HepG2 (cell line): ENCODE results near the gene ZNF829. TPM values are rescaled to one million over a fixed set of nuclear protein-coding genes. Genes with fewer than 3 reads are reported as not detected.
A peak's percentile ranks its signal among the peaks of the same experiment; 100 is the strongest.

Source experiments
- GABPB1 ChIP-seq: IDR thresholded peaks from 2 replicates; pipeline ENCODE4 v1.6.1; 2016; ENCODE audit warnings: mild to moderate bottlenecking, missing genetic modification reagents, moderate library complexity, missing compliant biosample characterization
- HIC2 ChIP-seq: sonication (generic); formaldehyde crosslinking; IDR thresholded peaks from 2 replicates; pipeline ENCODE4 v1.9.0; 2022; ENCODE audit warnings: low read depth, missing genetic modification reagents
- NFYC ChIP-seq: IDR thresholded peaks from 2 replicates; pipeline ENCODE4 v1.6.1; 2016; ENCODE audit warnings: missing genetic modification reagents, missing compliant biosample characterization
- RFXANK ChIP-seq: IDR thresholded peaks from 2 replicates; pipeline ENCODE4 v1.6.1; 2016
- SALL2 ChIP-seq: sonication (generic); formaldehyde crosslinking; IDR thresholded peaks from 2 replicates; pipeline ENCODE4 v1.8.1; 2023; ENCODE audit warnings: mild to moderate bottlenecking, missing genetic modification reagents, inconsistent platforms
- SNRNP70 ChIP-seq: fragments of 200-400 bp; formaldehyde crosslinking; IDR thresholded peaks from 2 replicates; pipeline ENCODE4 v1.6.1; 2017; ENCODE audit warnings: mild to moderate bottlenecking, low read depth, low read length, moderate library complexity
- TAF15 ChIP-seq: fragments of 200-400 bp; formaldehyde crosslinking; IDR thresholded peaks from one replicate; pipeline ENCODE4 v1.6.1; 2018; ENCODE audit warnings: mild to moderate bottlenecking, low read depth, low read length; ENCODE audit not compliant: poor library complexity, severe bottlenecking
- TCF7L2 ChIP-seq: IDR thresholded peaks from 2 replicates; pipeline ENCODE4 v1.6.1; 2011; ENCODE audit warnings: mild to moderate bottlenecking, low read depth, low read length, moderate library complexity
- ZFAT ChIP-seq: sonication (generic); formaldehyde crosslinking; conservative IDR thresholded peaks from 2 replicates; pipeline ENCODE4 v1.8.1; 2023; ENCODE audit warnings: missing genetic modification reagents, inconsistent platforms
- ZFP1 ChIP-seq: IDR thresholded peaks from 2 replicates; pipeline ENCODE4 v1.6.1; 2016
- ZFP90 ChIP-seq: sonication (generic); formaldehyde crosslinking; IDR thresholded peaks from 2 replicates; pipeline ENCODE4 v1.8.0; 2022; ENCODE audit warnings: missing genetic modification reagents, mild to moderate bottlenecking, inconsistent platforms, borderline replicate concordance
- ZMAT3 ChIP-seq: sonication (generic); formaldehyde crosslinking; conservative IDR thresholded peaks from 2 replicates; pipeline ENCODE4 v1.7.0; 2021; ENCODE audit warnings: missing genetic modification reagents
- ZNF101 ChIP-seq: sonication (generic); formaldehyde crosslinking; IDR thresholded peaks from 2 replicates; pipeline ENCODE4 v1.4.0; 2020; ENCODE audit warnings: mild to moderate bottlenecking, low read depth, missing genetic modification reagents, borderline replicate concordance
- ZNF619 ChIP-seq: sonication (generic); formaldehyde crosslinking; IDR thresholded peaks from 2 replicates; pipeline ENCODE4 v1.4.0; 2020; ENCODE audit warnings: mild to moderate bottlenecking, missing genetic modification reagents
- ZNF720 ChIP-seq: sonication (generic); formaldehyde crosslinking; IDR thresholded peaks from 2 replicates; pipeline ENCODE4 v1.4.0; 2020; ENCODE audit warnings: missing genetic modification reagents
- ZNF777 ChIP-seq: sonication (generic); formaldehyde crosslinking; IDR thresholded peaks from 2 replicates; pipeline ENCODE4 v1.4.0; 2020; ENCODE audit warnings: missing genetic modification reagents
- polyA plus RNA-seq, 8 experiments: library from polyadenylated mRNA; depleted of rRNA in 3 of 8; stranded (reverse) in 7 of 8; unstranded in 1 of 8; fragments of >200 nt; fragmentation: Illumina TruSeq in 4 of 8; extraction: Trizol in 4 of 8; gene quantifications; 2 replicates each; pipeline versions ENCODE4 v1.2.1 to v1.2.3, GENCODE V29; 2011 to 2016; ENCODE audit warnings: low read depth in 4 of 8, missing spikeins in 1 of 8, mixed read lengths in 1 of 8; ENCODE audit not compliant: insufficient read depth in 1 of 8
- total RNA-seq, 5 experiments: library from RNA; depleted of rRNA; stranded (reverse); fragments of >200 nt; fragmentation: Illumina TruSeq; extraction: Trizol; gene quantifications; 2 replicates each; pipeline ENCODE4 v1.2.3, GENCODE V29; 2016; ENCODE audit warnings: low read depth in 1 of 5
- TF ChIP-seq, protein P1 (sequence below): sonication (generic); formaldehyde crosslinking; IDR thresholded peaks from 2 replicates; pipeline ENCODE4 v1.4.0; 2020; ENCODE audit warnings: missing genetic modification reagents
- TF ChIP-seq, protein P2 (sequence below): IDR thresholded peaks from 2 replicates; pipeline ENCODE4 v1.4.0; 2020; ENCODE audit warnings: mild to moderate bottlenecking, missing genetic modification reagents

Gene ZNF829
- total and polyA plus RNA-seq, 2 of the 13 experiments (the other 11 are each of a cell fraction or from before 2014, with no cell fraction given): 0.15 to 0.86 TPM

- no peak for TF ChIP-seq HIC2 (CRISPR knock-in tag)
- TF ChIP-seq ZFAT (CRISPR knock-in tag): no peak
- TF ChIP-seq SALL2: no peak
- TF ChIP-seq ZFP1 (CRISPR knock-in tag): no peak
- TF ChIP-seq SNRNP70: no peak
- TF ChIP-seq, protein P1, sequence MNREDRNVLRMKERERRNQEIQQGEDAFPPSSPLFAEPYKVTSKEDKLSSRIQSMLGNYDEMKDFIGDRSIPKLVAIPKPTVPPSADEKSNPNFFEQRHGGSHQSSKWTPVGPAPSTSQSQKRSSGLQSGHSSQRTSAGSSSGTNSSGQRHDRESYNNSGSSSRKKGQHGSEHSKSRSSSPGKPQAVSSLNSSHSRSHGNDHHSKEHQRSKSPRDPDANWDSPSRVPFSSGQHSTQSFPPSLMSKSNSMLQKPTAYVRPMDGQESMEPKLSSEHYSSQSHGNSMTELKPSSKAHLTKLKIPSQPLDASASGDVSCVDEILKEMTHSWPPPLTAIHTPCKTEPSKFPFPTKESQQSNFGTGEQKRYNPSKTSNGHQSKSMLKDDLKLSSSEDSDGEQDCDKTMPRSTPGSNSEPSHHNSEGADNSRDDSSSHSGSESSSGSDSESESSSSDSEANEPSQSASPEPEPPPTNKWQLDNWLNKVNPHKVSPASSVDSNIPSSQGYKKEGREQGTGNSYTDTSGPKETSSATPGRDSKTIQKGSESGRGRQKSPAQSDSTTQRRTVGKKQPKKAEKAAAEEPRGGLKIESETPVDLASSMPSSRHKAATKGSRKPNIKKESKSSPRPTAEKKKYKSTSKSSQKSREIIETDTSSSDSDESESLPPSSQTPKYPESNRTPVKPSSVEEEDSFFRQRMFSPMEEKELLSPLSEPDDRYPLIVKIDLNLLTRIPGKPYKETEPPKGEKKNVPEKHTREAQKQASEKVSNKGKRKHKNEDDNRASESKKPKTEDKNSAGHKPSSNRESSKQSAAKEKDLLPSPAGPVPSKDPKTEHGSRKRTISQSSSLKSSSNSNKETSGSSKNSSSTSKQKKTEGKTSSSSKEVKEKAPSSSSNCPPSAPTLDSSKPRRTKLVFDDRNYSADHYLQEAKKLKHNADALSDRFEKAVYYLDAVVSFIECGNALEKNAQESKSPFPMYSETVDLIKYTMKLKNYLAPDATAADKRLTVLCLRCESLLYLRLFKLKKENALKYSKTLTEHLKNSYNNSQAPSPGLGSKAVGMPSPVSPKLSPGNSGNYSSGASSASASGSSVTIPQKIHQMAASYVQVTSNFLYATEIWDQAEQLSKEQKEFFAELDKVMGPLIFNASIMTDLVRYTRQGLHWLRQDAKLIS (CRISPR knock-in tag): no peak
- TF ChIP-seq RFXANK (CRISPR knock-in tag): no peak
- no peak for TF ChIP-seq ZNF720
- no peak for TF ChIP-seq ZFP90
- TF ChIP-seq, protein P2, sequence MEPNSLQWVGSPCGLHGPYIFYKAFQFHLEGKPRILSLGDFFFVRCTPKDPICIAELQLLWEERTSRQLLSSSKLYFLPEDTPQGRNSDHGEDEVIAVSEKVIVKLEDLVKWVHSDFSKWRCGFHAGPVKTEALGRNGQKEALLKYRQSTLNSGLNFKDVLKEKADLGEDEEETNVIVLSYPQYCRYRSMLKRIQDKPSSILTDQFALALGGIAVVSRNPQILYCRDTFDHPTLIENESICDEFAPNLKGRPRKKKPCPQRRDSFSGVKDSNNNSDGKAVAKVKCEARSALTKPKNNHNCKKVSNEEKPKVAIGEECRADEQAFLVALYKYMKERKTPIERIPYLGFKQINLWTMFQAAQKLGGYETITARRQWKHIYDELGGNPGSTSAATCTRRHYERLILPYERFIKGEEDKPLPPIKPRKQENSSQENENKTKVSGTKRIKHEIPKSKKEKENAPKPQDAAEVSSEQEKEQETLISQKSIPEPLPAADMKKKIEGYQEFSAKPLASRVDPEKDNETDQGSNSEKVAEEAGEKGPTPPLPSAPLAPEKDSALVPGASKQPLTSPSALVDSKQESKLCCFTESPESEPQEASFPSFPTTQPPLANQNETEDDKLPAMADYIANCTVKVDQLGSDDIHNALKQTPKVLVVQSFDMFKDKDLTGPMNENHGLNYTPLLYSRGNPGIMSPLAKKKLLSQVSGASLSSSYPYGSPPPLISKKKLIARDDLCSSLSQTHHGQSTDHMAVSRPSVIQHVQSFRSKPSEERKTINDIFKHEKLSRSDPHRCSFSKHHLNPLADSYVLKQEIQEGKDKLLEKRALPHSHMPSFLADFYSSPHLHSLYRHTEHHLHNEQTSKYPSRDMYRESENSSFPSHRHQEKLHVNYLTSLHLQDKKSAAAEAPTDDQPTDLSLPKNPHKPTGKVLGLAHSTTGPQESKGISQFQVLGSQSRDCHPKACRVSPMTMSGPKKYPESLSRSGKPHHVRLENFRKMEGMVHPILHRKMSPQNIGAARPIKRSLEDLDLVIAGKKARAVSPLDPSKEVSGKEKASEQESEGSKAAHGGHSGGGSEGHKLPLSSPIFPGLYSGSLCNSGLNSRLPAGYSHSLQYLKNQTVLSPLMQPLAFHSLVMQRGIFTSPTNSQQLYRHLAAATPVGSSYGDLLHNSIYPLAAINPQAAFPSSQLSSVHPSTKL (CRISPR knock-in tag): no peak; the same call in 1 of the 2 replicates
- no peak for TF ChIP-seq ZMAT3 (CRISPR knock-in tag)
- TF ChIP-seq TAF15: no peak
- TF ChIP-seq ZNF619 (CRISPR knock-in tag): no peak
- TF ChIP-seq NFYC: no peak
- TF ChIP-seq ZNF101 (CRISPR knock-in tag): no peak
- TF ChIP-seq TCF7L2: no peak
- TF ChIP-seq ZNF777: no peak
- TF ChIP-seq GABPB1: peak; percentile 49; the same call in 1 of the 2 replicates
Observed at GRCh38 chr19:36850559-36851442, 65.3 kb downstream of the ZNF829 start, which contains the start of gene ZNF345 (continued).
